ENCODE measurements around the gene COA8. TPM values are rescaled to one million over a fixed set of nuclear protein-coding genes. Genes with fewer than 3 reads are reported as not detected.

The COA8 gene, protein sequence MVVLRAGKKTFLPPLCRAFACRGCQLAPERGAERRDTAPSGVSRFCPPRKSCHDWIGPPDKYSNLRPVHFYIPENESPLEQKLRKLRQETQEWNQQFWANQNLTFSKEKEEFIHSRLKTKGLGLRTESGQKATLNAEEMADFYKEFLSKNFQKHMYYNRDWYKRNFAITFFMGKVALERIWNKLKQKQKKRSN
- total RNA-seq (22.3 TPM), polyA plus RNA-seq (39.2 TPM)
- long read RNA-seq, donor 1 = 0 reads
- long read RNA-seq, donor 2 = 0 reads
- long read RNA-seq, donor 3, transcript APOPT1-201 (5 exons, 2,523 nt) = major isoform, 10 of 20 reads
- long read RNA-seq, donor 3, transcript APOPT1-202 (3 exons, 575 nt) = minor isoform, 7 of 20 reads
- long read RNA-seq, donor 3, partial matches to known transcripts = 0 of 20 reads
- long read RNA-seq, donor 3, other reads (novel, unspliced or antisense) = 0 of 20 reads
- long read RNA-seq, donor 4, transcript APOPT1-201 (5 exons, 2,523 nt) = major isoform, 6 of 8 reads
- long read RNA-seq, donor 4, partial matches to known transcripts = 0 of 8 reads
- long read RNA-seq, donor 4, other reads (novel, unspliced or antisense) = 0 of 8 reads
- long read RNA-seq, donor 5, transcript APOPT1-201 (5 exons, 2,523 nt) = major isoform, 20 of 31 reads
- long read RNA-seq, donor 5, transcript APOPT1-202 (3 exons, 575 nt) = minor isoform, 8 of 31 reads
- long read RNA-seq, donor 5, partial matches to known transcripts = 0 of 31 reads
- long read RNA-seq, donor 5, other reads (novel, unspliced or antisense) = 0 of 31 reads
- long read RNA-seq, donor 6, transcript APOPT1-201 (5 exons, 2,523 nt) = major isoform, 14 of 15 reads
- long read RNA-seq, donor 6, partial matches to known transcripts = 0 of 15 reads
- long read RNA-seq, donor 6, other reads (novel, unspliced or antisense) = 0 of 15 reads
- long read RNA-seq, donor 7, transcript APOPT1-201 (5 exons, 2,523 nt) = major isoform, 7 of 11 reads
- long read RNA-seq, donor 7, partial matches to known transcripts = 0 of 11 reads
- long read RNA-seq, donor 7, other reads (novel, unspliced or antisense) = 0 of 11 reads
- long read RNA-seq, donor 8, partial matches to known transcripts = 0 of 7 reads
- long read RNA-seq, donor 8, other reads (novel, unspliced or antisense) = 0 of 7 reads
- long read RNA-seq, donor 9, transcript APOPT1-201 (5 exons, 2,523 nt) = major isoform, 7 of 13 reads
- long read RNA-seq, donor 9, partial matches to known transcripts = 0 of 13 reads
- long read RNA-seq, donor 9, other reads (novel, unspliced or antisense) = 0 of 13 reads
- long read RNA-seq, donor 10, transcript APOPT1-201 (5 exons, 2,523 nt) = major isoform, 12 of 16 reads
- long read RNA-seq, donor 10, partial matches to known transcripts = 0 of 16 reads
- long read RNA-seq, donor 10, other reads (novel, unspliced or antisense) = 0 of 16 reads

- H3K9me3 ChIP-seq (ENCODE audit: control insufficient read depth in 2 of 2, insufficient read depth in 1 of 2, low read length in 1 of 2) = no peaks in the 10 kb centered on the region
- peak within 1 kb of the TSS; percentile 93 for H3K4me3 ChIP-seq (ENCODE audit: low read length in 2 of 2)
- peak; percentile 67 to 90 (median 79) for DNase-seq (ENCODE audit: low read depth in 6 of 9, low spot score in 9 of 9)
- peaks cover 9 to 18% of the 10 kb centered on the region in 2 donors for H3K4me1 ChIP-seq (ENCODE audit: control insufficient read depth in 2 of 2, insufficient read depth in 2 of 2, low read length in 2 of 2)
- under 1% methylated on average over 109 of the region's 109 CpGs for WGBS
- H3K27me3 ChIP-seq (ENCODE audit: control insufficient read depth in 2 of 2, insufficient read depth in 1 of 2, low read length in 1 of 2) = no peaks in the 10 kb centered on the region
- H3K27ac ChIP-seq (ENCODE audit: low read depth in 1 of 2, low read length in 1 of 2) = peak within 1 kb of the TSS; percentile 74 to 99
- H3K36me3 ChIP-seq (ENCODE audit: control insufficient read depth in 2 of 2, insufficient read depth in 2 of 2, low read length in 1 of 2) = peaks cover 12 to 29% of the 10 kb centered on the region in 2 donors
These were observed at the start of gene COA8, which contains the start of gene BAG5 for GRCh38 chr14:103562429-103563225. TSS of gene COA8 (plus strand) at chr14:103562960. CDS start at chr14:103563002, 42 bp downstream. TSS of gene BAG5 (minus strand) at chr14:103562657. CDS start at chr14:103561164, 1,493 bp downstream.

GRCh38 chr14:103514596-103515421, 48.0 kb upstream of the COA8 start:
- H3K9me3 ChIP-seq (ENCODE audit: control insufficient read depth in 2 of 2, insufficient read depth in 1 of 2, low read length in 1 of 2) = no peaks in the 10 kb centered on the region
- no peak overlapping the region for H3K27ac ChIP-seq (ENCODE audit: low read depth in 1 of 2, low read length in 1 of 2)
- no peak for DNase-seq (ENCODE audit: low read depth in 6 of 9, low spot score in 9 of 9)
- peaks cover 0 to 14% of the 10 kb centered on the region in 2 donors for H3K27me3 ChIP-seq (ENCODE audit: control insufficient read depth in 2 of 2, insufficient read depth in 1 of 2, low read length in 1 of 2)
- peaks cover 0 to 10% of the 10 kb centered on the region in 2 donors for H3K4me1 ChIP-seq (ENCODE audit: control insufficient read depth in 2 of 2, insufficient read depth in 2 of 2, low read length in 2 of 2)
- peaks cover 10 to 14% of the 10 kb centered on the region in 2 donors for H3K36me3 ChIP-seq (ENCODE audit: control insufficient read depth in 2 of 2, insufficient read depth in 2 of 2, low read length in 1 of 2)
- no peak overlapping the region for H3K4me3 ChIP-seq (ENCODE audit: low read length in 2 of 2)
- 89% methylated on average over 18 of the region's 18 CpGs for WGBS

- peaks cover 2 to 21% of the 10 kb centered on the region in 2 donors for H3K4me1 ChIP-seq (ENCODE audit: control insufficient read depth in 2 of 2, insufficient read depth in 2 of 2, low read length in 2 of 2)
- WGBS = 88% methylated on average over 10 of the region's 10 CpGs
- H3K36me3 ChIP-seq (ENCODE audit: control insufficient read depth in 2 of 2, insufficient read depth in 2 of 2, low read length in 1 of 2) = no peaks in the 10 kb centered on the region
- no peaks in the 10 kb centered on the region for H3K9me3 ChIP-seq (ENCODE audit: control insufficient read depth in 2 of 2, insufficient read depth in 1 of 2, low read length in 1 of 2)
- H3K27ac ChIP-seq (ENCODE audit: low read depth in 1 of 2, low read length in 1 of 2) = no peak overlapping the region
- H3K4me3 ChIP-seq (ENCODE audit: low read length in 2 of 2) = no peak overlapping the region
- H3K27me3 ChIP-seq (ENCODE audit: control insufficient read depth in 2 of 2, insufficient read depth in 1 of 2, low read length in 1 of 2) = peaks cover 11 to 32% of the 10 kb centered on the region in 2 donors
- DNase-seq (ENCODE audit: low read depth in 6 of 9, low spot score in 9 of 9) = no peak
These were observed 46.2 kb upstream of the COA8 start for GRCh38 chr14:103516426-103517173.

DNA sequence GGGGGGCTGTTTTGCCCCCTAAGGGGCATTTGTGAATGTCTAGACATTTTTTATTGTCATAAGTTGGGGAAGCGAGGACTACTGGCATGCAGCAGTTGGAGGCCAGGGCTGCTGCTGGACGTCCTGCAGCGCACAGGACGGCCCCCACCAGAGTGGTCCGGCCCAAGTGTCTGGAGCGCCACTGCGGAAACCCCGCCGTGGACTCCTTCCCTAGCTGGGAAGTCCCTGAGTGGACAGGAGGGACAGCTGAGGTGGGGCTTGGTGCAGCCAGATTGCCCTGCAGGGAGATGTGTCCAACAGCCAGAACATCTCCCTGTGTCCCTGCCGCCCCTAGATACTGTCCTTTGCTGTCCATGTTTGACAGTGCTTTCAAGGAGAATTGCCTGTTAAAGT, 45.6 kb upstream of the COA8 start:
- WGBS = 95% methylated on average over 10 of the region's 10 CpGs
- no peaks in the 10 kb centered on the region for H3K36me3 ChIP-seq (ENCODE audit: control insufficient read depth in 2 of 2, insufficient read depth in 2 of 2, low read length in 1 of 2)
- H3K27ac ChIP-seq (ENCODE audit: low read depth in 1 of 2, low read length in 1 of 2) = no peak overlapping the region
- H3K4me1 ChIP-seq (ENCODE audit: control insufficient read depth in 2 of 2, insufficient read depth in 2 of 2, low read length in 2 of 2) = peaks cover 7 to 22% of the 10 kb centered on the region in 2 donors
- no peaks in the 10 kb centered on the region for H3K9me3 ChIP-seq (ENCODE audit: control insufficient read depth in 2 of 2, insufficient read depth in 1 of 2, low read length in 1 of 2)
- no peak for DNase-seq (ENCODE audit: low read depth in 6 of 9, low spot score in 9 of 9)
- peaks cover 17 to 37% of the 10 kb centered on the region in 2 donors for H3K27me3 ChIP-seq (ENCODE audit: control insufficient read depth in 2 of 2, insufficient read depth in 1 of 2, low read length in 1 of 2)
- H3K4me3 ChIP-seq (ENCODE audit: low read length in 2 of 2) = no peak overlapping the region

DNA sequence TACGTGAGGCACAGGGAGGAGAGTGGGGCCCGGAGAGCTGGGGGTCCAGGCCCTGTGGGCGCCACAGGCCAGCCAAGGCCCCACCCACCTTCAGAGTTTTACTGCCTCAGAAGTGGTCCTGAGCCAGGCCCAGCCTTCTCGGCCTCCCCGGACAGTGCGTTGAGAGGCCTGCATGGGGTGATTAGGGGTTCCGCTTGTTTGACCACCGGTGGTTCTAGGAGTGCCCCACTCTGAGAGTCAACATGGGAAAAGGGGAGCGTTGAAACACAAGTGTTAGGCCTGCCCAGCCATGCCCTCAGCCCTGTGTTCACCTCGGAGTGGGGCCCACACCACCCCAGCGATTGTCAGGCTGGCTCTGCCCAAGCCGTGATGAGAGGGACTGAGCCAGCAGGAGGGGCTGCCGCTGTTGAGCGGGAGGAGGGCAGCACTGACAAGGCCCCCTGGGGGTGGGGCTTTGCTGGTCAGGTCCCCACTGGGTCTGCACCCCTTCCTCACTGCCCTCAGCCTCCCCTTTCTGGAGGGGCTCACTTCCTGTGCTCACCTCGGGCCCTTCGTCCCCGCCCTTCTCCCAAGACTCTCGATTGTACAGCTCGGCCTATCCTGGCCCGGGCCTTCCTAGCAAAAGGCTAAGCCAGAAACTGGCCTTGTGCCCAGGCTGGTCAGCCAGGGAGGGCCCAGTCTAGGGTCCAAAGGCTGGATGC, 44.9 kb upstream of the COA8 start:
- peaks cover 10 to 24% of the 10 kb centered on the region in 2 donors for H3K4me1 ChIP-seq (ENCODE audit: control insufficient read depth in 2 of 2, insufficient read depth in 2 of 2, low read length in 2 of 2)
- no peak overlapping the region for H3K27ac ChIP-seq (ENCODE audit: low read depth in 1 of 2, low read length in 1 of 2)
- 77% methylated on average over 20 of the region's 20 CpGs for WGBS

GRCh38 chr14:103518422-103519042, 44.2 kb upstream of the COA8 start:
- DNase-seq (ENCODE audit: low read depth in 6 of 9, low spot score in 9 of 9) = peak in 3 of 9 donors; percentile 46 to 52 (median 49)
- no peak overlapping the region for H3K27ac ChIP-seq (ENCODE audit: low read depth in 1 of 2, low read length in 1 of 2)
- 67% methylated on average over 9 of the region's 9 CpGs for whole genome bisulfite sequencing
- peaks cover 30 to 49% of the 10 kb centered on the region in 2 donors for H3K27me3 ChIP-seq (ENCODE audit: control insufficient read depth in 2 of 2, insufficient read depth in 1 of 2, low read length in 1 of 2)
- peaks cover 10 to 24% of the 10 kb centered on the region in 2 donors for H3K4me1 ChIP-seq (ENCODE audit: control insufficient read depth in 2 of 2, insufficient read depth in 2 of 2, low read length in 2 of 2)
- H3K4me3 ChIP-seq (ENCODE audit: low read length in 2 of 2) = no peak overlapping the region
- H3K9me3 ChIP-seq (ENCODE audit: control insufficient read depth in 2 of 2, insufficient read depth in 1 of 2, low read length in 1 of 2) = peaks cover 0 to under 1% of the 10 kb centered on the region in 2 donors
- no peaks in the 10 kb centered on the region for H3K36me3 ChIP-seq (ENCODE audit: control insufficient read depth in 2 of 2, insufficient read depth in 2 of 2, low read length in 1 of 2)

More for the DNA sequence above, 44.9 kb upstream of the COA8 start:
- Histone ChIP-seq H3K9me3 (ENCODE audit: control insufficient read depth in 2 of 2, insufficient read depth in 1 of 2, low read length in 1 of 2) (no peaks in the 10 kb centered on the region), H3K36me3 (ENCODE audit: control insufficient read depth in 2 of 2, insufficient read depth in 2 of 2, low read length in 1 of 2) (no peaks in the 10 kb centered on the region), H3K27me3 (ENCODE audit: control insufficient read depth in 2 of 2, insufficient read depth in 1 of 2, low read length in 1 of 2) (peaks cover 24 to 43% of the 10 kb centered on the region in 2 donors), H3K4me3 (ENCODE audit: low read length in 2 of 2) (no peak overlapping the region)
- DNase-seq (ENCODE audit: low read depth in 6 of 9, low spot score in 9 of 9) = no peak
